Vagina (tissue), 2 donors: ENCODE results near the gene SPATA45. TPM values are rescaled to one million over a fixed set of nuclear protein-coding genes. Genes with fewer than 3 reads are reported as not detected.

Source experiments
- DNase-seq, 2 donors: peaks; one replicate each; pipeline ENCODE4 v3.0.0-alpha.2; 2017; ENCODE audit errors: extremely low spot score in 2 of 2
- H3K27ac ChIP-seq: fragments of 200-600 bp; sonication (generic); one replicate; pipeline ENCODE4 v1.5.1; 2019
- H3K27me3 ChIP-seq: fragments of 200-600 bp; sonication (generic); one replicate; pipeline ENCODE4 v1.5.1; 2019
- H3K36me3 ChIP-seq, 2 donors: fragments of 200-600 bp; sonication (generic); one replicate each; pipeline ENCODE4 v1.5.1; 2017 to 2019
- H3K4me1 ChIP-seq: fragments of 200-600 bp; sonication (generic); one replicate; pipeline ENCODE4 v1.5.1; 2019
- H3K4me3 ChIP-seq, 2 donors: fragments of 200-600 bp; sonication (generic); 1 replicate in 1 of 2; 2 replicates in 1 of 2; pipeline ENCODE4 v1.5.1; 2016 to 2019
- H3K9me3 ChIP-seq: fragments of 200-600 bp; sonication (generic); one replicate; pipeline ENCODE4 v1.5.1; 2019
- CTCF ChIP-seq, 3 experiments: fragments of 450-650 bp in 2 of 3; fragments of 200-600 bp in 1 of 3; sonication (generic) in 1 of 3; IDR thresholded peaks; one replicate each; pipeline ENCODE4 v1.5.1; 2017 to 2019; ENCODE audit warnings: antibody characterized with exemption in 3 of 3, mild to moderate bottlenecking in 2 of 3, moderate library complexity in 2 of 3
- POLR2A ChIP-seq, 2 donors: fragments of 450-650 bp; IDR thresholded peaks; one replicate each; pipeline ENCODE4 v1.6.1; 2017; ENCODE audit warnings: antibody characterized with exemption in 2 of 2, mild to moderate bottlenecking in 2 of 2, moderate library complexity in 2 of 2
- POLR2AphosphoS5 ChIP-seq, 2 donors: sonication (generic); formaldehyde crosslinking; IDR thresholded peaks; one replicate each; pipeline ENCODE4 v1.9.0; 2017; ENCODE audit warnings: antibody characterized with exemption in 2 of 2, mild to moderate bottlenecking in 2 of 2, low read depth in 1 of 2; ENCODE audit not compliant: insufficient read depth in 1 of 2
- intact Hi-C: fragments of 100-400 bp; cut with DNase I; formaldehyde crosslinking; loops from one replicate; pipeline ENCODE4 v1.15.1; 2023
- small RNA-seq: library from RNA; depleted of rRNA; stranded (forward); fragments of <200 nt; gene quantifications from one replicate; pipeline ENCODE3, GENCODE V24; 2016
- total RNA-seq: library from RNA; depleted of rRNA; stranded (reverse); fragments of >200 nt; gene quantifications from one replicate; pipeline ENCODE4 v1.2.3, GENCODE V29; 2016

Gene SPATA45
- total RNA-seq, 1 donor from 2014 or later = not detected

GRCh38 chr1:212782422-212783154 lies 64.9 kb downstream of the SPATA45 start:
- no peaks in the 10 kb centered on the region for H3K27me3 ChIP-seq
- H3K4me1 ChIP-seq = no peaks in the 10 kb centered on the region
- H3K9me3 ChIP-seq = no peaks in the 10 kb centered on the region
- no peak overlapping the region for H3K4me3 ChIP-seq
- peaks cover 0 to 37% of the 10 kb centered on the region in 2 donors for H3K36me3 ChIP-seq
- intact Hi-C loops = loop anchor here (5.0 to 10.0 kb wide), 2 partner anchors 115 to 308 kb away; no protein-coding TSS in a partner anchor
- DNase-seq = no peak
- TF ChIP-seq POLR2AphosphoS5 (IDR thresholded peaks at IDR 0.05; ENCODE audit: insufficient read depth in 1 of 2, low read depth in 1 of 2) (no peak), CTCF (IDR thresholded peaks at IDR 0.05) (peak in 2 of 3 experiments; percentile 19 to 55)
- no peak overlapping the region for H3K27ac ChIP-seq

GRCh38 chr1:212781225-212781624 lies 66.2 kb downstream of the SPATA45 start:
- peaks cover 0 to 31% of the 10 kb centered on the region in 2 donors for H3K36me3 ChIP-seq
- intact Hi-C loops = loop anchor here (5.0 to 10.0 kb wide), 2 partner anchors 114 to 306 kb away; no protein-coding TSS in a partner anchor
- no peak for DNase-seq
- H3K4me1 ChIP-seq = no peaks in the 10 kb centered on the region
- no peak overlapping the region for H3K4me3 ChIP-seq
- H3K9me3 ChIP-seq = no peaks in the 10 kb centered on the region
- H3K27me3 ChIP-seq = no peaks in the 10 kb centered on the region
- H3K27ac ChIP-seq = no peak overlapping the region
- no peak for TF ChIP-seq POLR2AphosphoS5 (IDR thresholded peaks at IDR 0.05; ENCODE audit: insufficient read depth in 1 of 2, low read depth in 1 of 2)
- TF ChIP-seq CTCF (IDR thresholded peaks at IDR 0.05) = no peak
- TF ChIP-seq POLR2A (IDR thresholded peaks at IDR 0.05) = no peak

- intact Hi-C loops = loop anchor here (5.0 to 10.0 kb wide), 2 partner anchors 113 to 306 kb away; no protein-coding TSS in a partner anchor
- no peak for DNase-seq
- peaks cover 0 to 26% of the 10 kb centered on the region in 2 donors for H3K36me3 ChIP-seq
- no peak overlapping the region for H3K4me3 ChIP-seq
- H3K9me3 ChIP-seq = no peaks in the 10 kb centered on the region
- H3K27ac ChIP-seq = no peak overlapping the region
- no peaks in the 10 kb centered on the region for H3K27me3 ChIP-seq
- H3K4me1 ChIP-seq = no peaks in the 10 kb centered on the region
- TF ChIP-seq POLR2AphosphoS5 (IDR thresholded peaks at IDR 0.05; ENCODE audit: insufficient read depth in 1 of 2, low read depth in 1 of 2) (no peak), POLR2A (IDR thresholded peaks at IDR 0.05) (no peak), CTCF (IDR thresholded peaks at IDR 0.05) (no peak)
Measured at GRCh38 chr1:212780759-212781158, 66.7 kb downstream of the SPATA45 start.

Small RNA genes lying within 50 kb of the gene (small RNA-seq; reads per million reads assigned to genes)
- gene AC104333.1 (not detected), gene AC104333.2 (not detected)

Other genes starting within 250 kb of the SPATA45 start
- 34.9 TPM for gene ATF3, start 238.9 kb downstream of the SPATA45 start, total RNA-seq
- 7.9 TPM for gene BATF3, start 147.8 kb downstream of the SPATA45 start, total RNA-seq
- gene NSL1, start 55.9 kb downstream of the SPATA45 start, total RNA-seq = 92.3 TPM
- 6.9 TPM for gene TATDN3, start 55.8 kb downstream of the SPATA45 start, total RNA-seq
- 5.6 TPM for gene FLVCR1, start 10.6 kb upstream of the SPATA45 start, total RNA-seq
- gene VASH2, start 102.9 kb upstream of the SPATA45 start, total RNA-seq = 4.2 TPM
- 55.2 TPM for gene ANGEL2, start 168.2 kb upstream of the SPATA45 start, total RNA-seq
- gene RPS6KC1, start 203.6 kb upstream of the SPATA45 start, total RNA-seq = 14.2 TPM